Measurements from ENCODE around the gene ENO3.
A peak's percentile ranks its signal among the peaks of the same experiment; 100 is the strongest.

Gene ENO3

GRCh38 chr17:4945176-4945943 lies 5.6 kb upstream of the ENO3 start:
- Histone ChIP-seq H3K36me3 (ENCODE audit: control insufficient read depth, insufficient read depth, low read length) (peaks cover 59% of the 10 kb centered on the region), H3K27ac (ENCODE audit: low read depth, low read length) (peak overlapping the region; percentile 8; the same call in 1 of the 2 replicates), H3K9me3 (ENCODE audit: control insufficient read depth, insufficient read depth, low read depth, low read length) (no peaks in the 10 kb centered on the region), H3K4me1 (ENCODE audit: control insufficient read depth, insufficient read depth, low read length) (peaks cover 28% of the 10 kb centered on the region), H3K4me3 (ENCODE audit: low read depth, low read length) (peak overlapping the region; percentile 20), H3K9ac (ENCODE audit: low read length) (peak overlapping the region; percentile 29), H3K27me3 (ENCODE audit: control insufficient read depth, insufficient read depth, low read length) (no peaks in the 10 kb centered on the region)

DNA sequence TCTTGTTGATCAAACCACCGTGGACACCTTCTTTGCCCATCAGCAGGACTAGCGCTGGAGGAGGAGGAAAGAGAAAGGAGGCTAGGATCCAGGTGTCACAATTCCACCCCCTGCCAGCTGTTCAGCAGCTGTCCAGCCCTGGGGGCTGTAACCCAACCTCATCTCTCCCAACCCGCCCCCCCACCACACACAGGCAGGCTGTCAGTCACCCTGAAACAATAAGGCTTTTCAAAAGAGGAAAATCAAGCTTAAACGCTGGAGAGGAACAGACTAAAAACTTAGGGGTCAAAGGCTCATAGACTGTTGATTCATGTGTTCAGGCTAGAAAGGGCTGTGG lies 5.0 kb upstream of the ENO3 start:
- Histone ChIP-seq H3K36me3 (ENCODE audit: control insufficient read depth, insufficient read depth, low read length) (peaks cover 59% of the 10 kb centered on the region), H3K4me3 (ENCODE audit: low read depth, low read length) (peak overlapping the region; percentile 95), H3K4me1 (ENCODE audit: control insufficient read depth, insufficient read depth, low read length) (peaks cover 34% of the 10 kb centered on the region)

DNA sequence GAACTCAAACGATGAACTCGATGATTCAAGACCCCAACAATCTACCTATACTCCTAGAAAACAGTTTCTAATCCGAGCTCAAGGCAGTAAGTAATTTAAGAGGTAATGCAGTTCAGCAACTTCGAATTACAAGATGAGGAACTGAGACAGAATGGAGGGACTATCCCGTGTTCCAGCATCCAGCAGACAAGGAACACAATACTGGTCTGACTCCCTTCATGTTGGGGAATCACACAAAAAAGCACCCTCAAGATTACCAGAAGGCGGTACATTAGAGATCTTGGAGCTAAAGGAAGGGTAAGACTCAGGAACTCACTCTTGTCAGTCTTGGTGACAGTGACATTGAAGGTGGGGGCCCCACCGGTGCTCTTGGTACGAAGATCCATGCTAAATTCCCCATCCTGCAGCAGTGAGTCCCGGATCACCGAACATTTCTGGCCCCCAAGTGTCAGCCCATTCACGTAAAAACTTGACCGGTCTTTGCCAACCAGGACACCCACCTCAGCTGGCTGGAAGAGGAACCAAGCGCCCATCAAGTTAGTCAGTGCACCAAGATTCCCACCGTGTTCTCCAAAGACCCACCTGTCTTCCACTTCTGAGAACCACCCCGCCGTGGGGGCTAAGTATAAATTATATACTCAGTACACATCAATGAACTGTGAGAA lies 4.5 kb upstream of the ENO3 start:
- Histone ChIP-seq H3K27me3 (ENCODE audit: control insufficient read depth, insufficient read depth, low read length) (no peaks in the 10 kb centered on the region), H3K9ac (ENCODE audit: low read length) (peak overlapping the region; percentile 80), H3K9me3 (ENCODE audit: control insufficient read depth, insufficient read depth, low read depth, low read length) (no peaks in the 10 kb centered on the region), H3K4me3 (ENCODE audit: low read depth, low read length) (peak overlapping the region; percentile 95), H3K4me1 (ENCODE audit: control insufficient read depth, insufficient read depth, low read length) (peaks cover 37% of the 10 kb centered on the region), H3K36me3 (ENCODE audit: control insufficient read depth, insufficient read depth, low read length) (peaks cover 59% of the 10 kb centered on the region), H3K27ac (ENCODE audit: low read depth, low read length) (peak overlapping the region; percentile 30; the same call in 1 of the 2 replicates)

More for the DNA sequence above, 5.0 kb upstream of the ENO3 start:
- H3K9me3 ChIP-seq (ENCODE audit: control insufficient read depth, insufficient read depth, low read depth, low read length), result no peaks in the 10 kb centered on the region
- no peaks in the 10 kb centered on the region for H3K27me3 ChIP-seq (ENCODE audit: control insufficient read depth, insufficient read depth, low read length)
- peak overlapping the region; percentile 80 for H3K9ac ChIP-seq (ENCODE audit: low read length)
- H3K27ac ChIP-seq (ENCODE audit: low read depth, low read length), result peak overlapping the region; percentile 4; the same call in 1 of the 2 replicates

DNA sequence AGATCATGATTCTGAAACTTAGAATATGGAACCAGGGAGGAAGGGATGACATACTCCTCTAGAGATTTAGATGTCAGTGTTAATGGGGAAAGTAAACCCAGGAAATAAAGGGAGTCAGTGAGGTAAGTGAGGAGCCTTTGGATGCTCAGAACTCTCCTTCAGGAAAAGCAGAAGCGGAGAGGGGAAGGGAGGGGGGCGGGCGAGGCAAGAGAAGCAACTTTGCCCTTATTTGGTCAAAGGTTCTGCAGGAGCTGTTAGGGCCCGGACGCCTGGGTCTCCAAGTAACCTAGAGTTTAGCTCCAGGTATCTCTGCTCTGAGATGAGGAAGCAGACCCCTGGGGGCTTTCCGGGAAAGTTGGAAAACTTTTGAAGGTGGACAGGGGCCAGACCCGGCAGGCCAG lies 3.9 kb upstream of the ENO3 start:
- Histone ChIP-seq H3K27ac (ENCODE audit: low read depth, low read length) (peak overlapping the region; percentile 30; the same call in 1 of the 2 replicates), H3K9me3 (ENCODE audit: control insufficient read depth, insufficient read depth, low read depth, low read length) (no peaks in the 10 kb centered on the region), H3K9ac (ENCODE audit: low read length) (peak overlapping the region; percentile 80), H3K4me3 (ENCODE audit: low read depth, low read length) (peak overlapping the region; percentile 95), H3K27me3 (ENCODE audit: control insufficient read depth, insufficient read depth, low read length) (no peaks in the 10 kb centered on the region), H3K36me3 (ENCODE audit: control insufficient read depth, insufficient read depth, low read length) (peaks cover 58% of the 10 kb centered on the region), H3K4me1 (ENCODE audit: control insufficient read depth, insufficient read depth, low read length) (peaks cover 42% of the 10 kb centered on the region)

GRCh38 chr17:4947411-4948165 lies 3.3 kb upstream of the ENO3 start:
- Histone ChIP-seq H3K27ac (ENCODE audit: low read depth, low read length) (peak overlapping the region; percentile 99), H3K27me3 (ENCODE audit: control insufficient read depth, insufficient read depth, low read length) (no peaks in the 10 kb centered on the region), H3K4me3 (ENCODE audit: low read depth, low read length) (peak overlapping the region; percentile 95), H3K36me3 (ENCODE audit: control insufficient read depth, insufficient read depth, low read length) (peaks cover 53% of the 10 kb centered on the region), H3K9me3 (ENCODE audit: control insufficient read depth, insufficient read depth, low read depth, low read length) (no peaks in the 10 kb centered on the region), H3K9ac (ENCODE audit: low read length) (peak overlapping the region; percentile 100), H3K4me1 (ENCODE audit: control insufficient read depth, insufficient read depth, low read length) (peaks cover 43% of the 10 kb centered on the region)

DNA sequence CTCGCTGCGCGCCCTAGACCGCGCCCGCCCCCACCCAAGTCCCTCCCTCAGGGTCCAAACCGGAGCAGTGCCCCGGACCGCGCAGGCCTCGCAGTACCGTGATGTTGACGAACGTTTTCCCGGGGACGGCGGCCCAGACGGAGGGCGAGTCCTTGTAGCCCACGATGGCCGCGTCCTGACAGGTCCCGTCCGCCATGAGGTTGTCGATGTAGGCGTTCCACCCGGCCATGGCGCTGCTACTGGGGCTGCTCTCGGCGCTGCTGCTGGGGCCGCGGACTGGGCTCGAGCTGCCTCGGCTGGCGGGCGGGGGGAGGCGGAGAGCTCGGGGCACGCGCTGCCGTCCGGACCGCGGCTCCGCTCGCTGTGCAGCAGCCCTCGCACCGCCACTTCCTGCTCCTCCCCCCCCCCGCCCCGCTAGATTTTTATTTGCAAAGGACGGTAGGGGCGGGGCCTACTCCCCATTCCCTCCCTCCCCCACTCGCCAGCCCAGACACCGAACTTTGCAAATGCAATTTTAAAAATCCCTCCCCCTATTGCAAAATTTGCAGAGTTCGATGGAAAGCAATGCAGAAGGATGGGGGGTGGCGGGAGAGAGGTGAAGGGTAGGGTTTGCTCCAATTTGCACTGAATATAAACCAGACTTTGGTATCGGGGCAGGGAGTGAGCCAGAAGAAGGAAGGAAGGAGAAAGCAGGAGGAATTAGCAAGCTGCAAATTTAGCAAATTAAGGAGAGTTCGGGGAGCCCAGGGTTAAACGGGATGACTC lies 2.6 kb upstream of the ENO3 start, which contains the start of gene PFN1:
Gene PFN1, minus strand, starts transcription at position 365 of the 765 bp plus-strand sequence. Its CDS starts 136 bp downstream, at position 229.
- peak within 1 kb of the TSS; percentile 100 for H3K9ac ChIP-seq (ENCODE audit: low read length)
- H3K27me3 ChIP-seq (ENCODE audit: control insufficient read depth, insufficient read depth, low read length), result no peaks in the 10 kb centered on the region
- H3K27ac ChIP-seq (ENCODE audit: low read depth, low read length), result peak within 1 kb of the TSS; percentile 99
- H3K36me3 ChIP-seq (ENCODE audit: control insufficient read depth, insufficient read depth, low read length), result peaks cover 45% of the 10 kb centered on the region
- H3K9me3 ChIP-seq (ENCODE audit: control insufficient read depth, insufficient read depth, low read depth, low read length), result no peaks in the 10 kb centered on the region
- H3K4me3 ChIP-seq (ENCODE audit: low read depth, low read length), result peak within 1 kb of the TSS; percentile 95
- H3K4me1 ChIP-seq (ENCODE audit: control insufficient read depth, insufficient read depth, low read length), result peaks cover 49% of the 10 kb centered on the region

DNA sequence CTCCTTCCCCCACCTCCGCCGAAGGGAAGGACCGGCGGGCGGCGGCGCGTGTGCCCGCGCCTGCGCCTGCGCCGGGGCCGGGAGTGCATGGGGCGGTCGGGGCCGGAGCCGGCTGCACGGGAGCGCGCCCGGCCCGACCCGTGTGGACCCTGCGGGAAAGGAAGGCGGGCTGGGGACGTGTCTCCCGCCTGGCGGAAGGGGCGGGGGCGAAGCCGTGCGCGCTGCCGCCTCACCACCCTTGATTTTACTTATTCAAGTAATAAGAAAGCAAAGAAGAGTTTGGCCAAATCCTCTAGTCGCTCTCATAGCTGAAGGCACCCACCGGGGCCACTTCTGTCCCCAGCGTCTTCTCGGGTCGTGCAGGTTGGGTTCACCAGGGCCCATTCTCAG lies 2.0 kb upstream of the ENO3 start:
- peak overlapping the region; percentile 96 for H3K9ac ChIP-seq (ENCODE audit: low read length)
- peak overlapping the region; percentile 95 for H3K4me3 ChIP-seq (ENCODE audit: low read depth, low read length)
- peak overlapping the region; percentile 99 for H3K27ac ChIP-seq (ENCODE audit: low read depth, low read length)
- H3K36me3 ChIP-seq (ENCODE audit: control insufficient read depth, insufficient read depth, low read length), result peaks cover 39% of the 10 kb centered on the region
- H3K9me3 ChIP-seq (ENCODE audit: control insufficient read depth, insufficient read depth, low read depth, low read length), result no peaks in the 10 kb centered on the region
- peaks cover 55% of the 10 kb centered on the region for H3K4me1 ChIP-seq (ENCODE audit: control insufficient read depth, insufficient read depth, low read length)
- H3K27me3 ChIP-seq (ENCODE audit: control insufficient read depth, insufficient read depth, low read length), result no peaks in the 10 kb centered on the region

DNA sequence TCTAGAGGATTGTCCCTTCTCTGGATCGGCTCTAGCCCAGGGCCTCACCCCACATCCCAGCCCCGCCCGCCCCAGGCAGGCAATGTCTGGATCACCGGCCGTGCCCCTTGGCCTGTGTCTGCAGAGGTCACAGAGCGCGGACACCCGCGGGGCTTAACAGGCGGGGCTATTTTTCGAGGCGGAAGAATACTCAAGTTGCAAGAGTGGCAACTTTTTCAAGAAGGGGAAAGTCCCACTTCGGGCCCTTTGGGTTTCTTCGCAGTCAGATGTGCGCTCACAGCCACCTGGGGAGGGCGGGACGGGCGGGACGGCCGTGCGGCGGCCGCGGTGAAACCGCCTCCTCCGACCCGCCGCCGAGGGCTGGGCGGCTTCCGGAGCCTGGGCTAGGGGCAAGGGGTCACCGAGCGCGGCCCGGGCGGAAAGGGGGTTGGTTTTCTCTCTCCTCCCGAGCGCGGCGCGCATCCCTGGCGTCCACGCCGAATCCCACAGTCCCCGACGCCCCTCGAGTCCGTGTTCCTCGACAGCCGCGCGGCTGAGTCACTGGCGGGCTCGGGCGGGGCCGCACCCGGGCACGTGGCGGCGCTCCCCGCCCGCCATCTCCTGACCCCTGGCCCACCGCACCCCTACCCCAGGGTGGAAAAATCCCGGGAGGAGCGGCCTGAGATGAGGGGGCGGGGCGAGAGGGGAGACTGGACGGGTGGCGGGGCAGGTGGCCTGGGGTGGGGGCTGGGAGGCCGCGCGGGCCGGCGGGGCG lies 1.4 kb upstream of the ENO3 start:
- Histone ChIP-seq H3K4me1 (ENCODE audit: control insufficient read depth, insufficient read depth, low read length) (peaks cover 53% of the 10 kb centered on the region), H3K36me3 (ENCODE audit: control insufficient read depth, insufficient read depth, low read length) (peaks cover 34% of the 10 kb centered on the region), H3K27ac (ENCODE audit: low read depth, low read length) (peak overlapping the region; percentile 99), H3K9me3 (ENCODE audit: control insufficient read depth, insufficient read depth, low read depth, low read length) (no peaks in the 10 kb centered on the region), H3K4me3 (ENCODE audit: low read depth, low read length) (peak overlapping the region; percentile 95), H3K27me3 (ENCODE audit: control insufficient read depth, insufficient read depth, low read length) (no peaks in the 10 kb centered on the region), H3K9ac (ENCODE audit: low read length) (peak overlapping the region; percentile 96)

GRCh38 chr17:4950075-4950745 lies 709 bp upstream of the ENO3 start:
- Histone ChIP-seq H3K27ac (ENCODE audit: low read depth, low read length) (peak overlapping the region; percentile 99), H3K4me1 (ENCODE audit: control insufficient read depth, insufficient read depth, low read length) (peaks cover 46% of the 10 kb centered on the region), H3K36me3 (ENCODE audit: control insufficient read depth, insufficient read depth, low read length) (peaks cover 27% of the 10 kb centered on the region), H3K9ac (ENCODE audit: low read length) (peak overlapping the region; percentile 86), H3K27me3 (ENCODE audit: control insufficient read depth, insufficient read depth, low read length) (no peaks in the 10 kb centered on the region), H3K9me3 (ENCODE audit: control insufficient read depth, insufficient read depth, low read depth, low read length) (no peaks in the 10 kb centered on the region), H3K4me3 (ENCODE audit: low read depth, low read length) (peak overlapping the region; percentile 65)
